WTC11 (cell line): ENCODE data around the gene NRTN.

Experiments used
- GABPB1 ChIP-seq: sonication (generic); formaldehyde crosslinking; IDR thresholded peaks from 2 replicates; pipeline ENCODE4 v1.8.1; 2023; ENCODE audit warnings: mild to moderate bottlenecking, missing genetic modification reagents
- JUN ChIP-seq: sonication (generic); formaldehyde crosslinking; IDR thresholded peaks from 2 replicates; pipeline ENCODE4 v1.8.0; 2023; ENCODE audit warnings: mild to moderate bottlenecking, missing genetic modification reagents
- OVOL2 ChIP-seq: fragments of 250-450 bp; sonication (Bioruptor Pico); IDR thresholded peaks from 2 replicates; pipeline ENCODE4 v1.9.0; 2021; ENCODE audit warnings: mild to moderate bottlenecking, borderline replicate concordance
- ZNF121 ChIP-seq: sonication (generic); formaldehyde crosslinking; IDR thresholded peaks from 2 replicates; pipeline ENCODE4 v1.8.0; 2023; ENCODE audit warnings: missing genetic modification reagents
- ZNF138 ChIP-seq: sonication (generic); formaldehyde crosslinking; conservative IDR thresholded peaks from 2 replicates; pipeline ENCODE4 v1.8.1; 2022; ENCODE audit warnings: mild to moderate bottlenecking, moderate library complexity, missing genetic modification reagents
- TF ChIP-seq, protein P1 (sequence below): sonication (generic); formaldehyde crosslinking; IDR thresholded peaks from 2 replicates; pipeline ENCODE4 v1.8.0; 2023; ENCODE audit warnings: missing genetic modification reagents, mild to moderate bottlenecking, borderline replicate concordance
- TF ChIP-seq, protein P2 (sequence below): sonication (generic); formaldehyde crosslinking; IDR thresholded peaks from 2 replicates; pipeline ENCODE4 v1.8.1; 2022; ENCODE audit warnings: mild to moderate bottlenecking, missing genetic modification reagents, moderate library complexity, borderline replicate concordance
- TF ChIP-seq, protein P3 (sequence below): fragments of 200-600 bp; IDR thresholded peaks from 2 replicates; pipeline ENCODE4 v1.8.0; 2022; ENCODE audit warnings: antibody characterized with exemption
- TF ChIP-seq, protein P4 (sequence below): sonication (generic); formaldehyde crosslinking; IDR thresholded peaks from 2 replicates; pipeline ENCODE4 v1.8.1; 2022; ENCODE audit warnings: low read depth, missing genetic modification reagents, borderline replicate concordance
- TF ChIP-seq, protein P5 (sequence below): sonication (generic); formaldehyde crosslinking; IDR thresholded peaks from 2 replicates; pipeline ENCODE4 v1.8.0; 2022; ENCODE audit warnings: mild to moderate bottlenecking, missing genetic modification reagents
- TF ChIP-seq, protein P6 (sequence below): sonication (generic); formaldehyde crosslinking; IDR thresholded peaks from 2 replicates; pipeline ENCODE4 v1.8.0; 2022; ENCODE audit warnings: mild to moderate bottlenecking, missing genetic modification reagents
- TF ChIP-seq, protein P7 (sequence below): sonication (generic); formaldehyde crosslinking; IDR thresholded peaks from 2 replicates; pipeline ENCODE4 v1.8.1; 2023; ENCODE audit warnings: mild to moderate bottlenecking, missing genetic modification reagents
- TF ChIP-seq, protein P8 (sequence below): sonication (generic); formaldehyde crosslinking; IDR thresholded peaks from 2 replicates; pipeline ENCODE4 v1.8.0; 2022; ENCODE audit warnings: mild to moderate bottlenecking, missing genetic modification reagents

DNA sequence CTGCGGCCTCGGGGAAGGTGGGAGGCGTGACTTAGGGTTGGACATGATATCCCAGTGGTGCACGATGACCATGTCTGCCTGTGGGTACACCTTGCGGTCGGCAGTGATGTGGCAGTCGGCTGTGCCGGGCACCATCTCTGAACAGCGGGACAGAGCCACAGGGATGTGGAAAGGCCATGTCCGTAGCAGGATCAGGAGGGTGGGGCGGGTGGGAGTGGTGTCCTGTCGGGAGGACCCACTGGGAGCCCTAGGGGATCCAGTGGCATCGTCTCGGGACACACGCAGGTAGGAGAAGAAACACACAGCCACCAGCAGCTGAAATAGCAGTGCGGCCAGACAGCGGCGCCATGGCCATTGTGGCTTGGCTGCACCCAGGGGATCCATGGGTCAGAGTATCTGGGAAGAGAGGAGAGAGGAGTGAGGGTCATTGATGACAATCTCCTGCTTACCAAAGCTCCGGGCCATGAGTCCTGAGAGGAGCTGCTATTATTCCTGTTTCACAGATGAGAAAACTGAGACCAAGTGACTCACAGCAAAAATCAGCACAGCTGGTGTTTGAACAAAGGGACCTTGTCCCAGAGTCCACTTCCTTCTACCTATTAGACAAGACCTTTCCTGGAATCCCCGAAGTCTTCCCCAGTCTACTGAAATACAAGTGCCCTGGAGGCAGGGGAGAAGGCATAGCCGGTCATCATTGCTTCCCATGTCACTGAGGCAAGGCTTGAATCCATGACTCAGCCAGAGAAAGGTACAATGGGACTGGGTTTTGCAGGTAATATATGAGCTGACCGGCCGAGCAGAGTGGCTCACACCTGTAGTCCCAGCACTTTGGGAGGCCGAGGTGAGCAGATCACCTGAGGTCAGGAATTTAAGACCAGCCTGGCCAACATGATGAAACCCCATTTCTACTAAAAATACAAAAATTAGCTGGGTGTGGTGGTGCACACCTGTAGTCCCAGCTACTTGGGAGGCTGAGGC, 39.9 kb downstream of the NRTN start:
- no peak for TF ChIP-seq JUN (CRISPR knock-in tag)
- TF ChIP-seq ZNF121 (CRISPR knock-in tag), result no peak
- TF ChIP-seq, protein P1, sequence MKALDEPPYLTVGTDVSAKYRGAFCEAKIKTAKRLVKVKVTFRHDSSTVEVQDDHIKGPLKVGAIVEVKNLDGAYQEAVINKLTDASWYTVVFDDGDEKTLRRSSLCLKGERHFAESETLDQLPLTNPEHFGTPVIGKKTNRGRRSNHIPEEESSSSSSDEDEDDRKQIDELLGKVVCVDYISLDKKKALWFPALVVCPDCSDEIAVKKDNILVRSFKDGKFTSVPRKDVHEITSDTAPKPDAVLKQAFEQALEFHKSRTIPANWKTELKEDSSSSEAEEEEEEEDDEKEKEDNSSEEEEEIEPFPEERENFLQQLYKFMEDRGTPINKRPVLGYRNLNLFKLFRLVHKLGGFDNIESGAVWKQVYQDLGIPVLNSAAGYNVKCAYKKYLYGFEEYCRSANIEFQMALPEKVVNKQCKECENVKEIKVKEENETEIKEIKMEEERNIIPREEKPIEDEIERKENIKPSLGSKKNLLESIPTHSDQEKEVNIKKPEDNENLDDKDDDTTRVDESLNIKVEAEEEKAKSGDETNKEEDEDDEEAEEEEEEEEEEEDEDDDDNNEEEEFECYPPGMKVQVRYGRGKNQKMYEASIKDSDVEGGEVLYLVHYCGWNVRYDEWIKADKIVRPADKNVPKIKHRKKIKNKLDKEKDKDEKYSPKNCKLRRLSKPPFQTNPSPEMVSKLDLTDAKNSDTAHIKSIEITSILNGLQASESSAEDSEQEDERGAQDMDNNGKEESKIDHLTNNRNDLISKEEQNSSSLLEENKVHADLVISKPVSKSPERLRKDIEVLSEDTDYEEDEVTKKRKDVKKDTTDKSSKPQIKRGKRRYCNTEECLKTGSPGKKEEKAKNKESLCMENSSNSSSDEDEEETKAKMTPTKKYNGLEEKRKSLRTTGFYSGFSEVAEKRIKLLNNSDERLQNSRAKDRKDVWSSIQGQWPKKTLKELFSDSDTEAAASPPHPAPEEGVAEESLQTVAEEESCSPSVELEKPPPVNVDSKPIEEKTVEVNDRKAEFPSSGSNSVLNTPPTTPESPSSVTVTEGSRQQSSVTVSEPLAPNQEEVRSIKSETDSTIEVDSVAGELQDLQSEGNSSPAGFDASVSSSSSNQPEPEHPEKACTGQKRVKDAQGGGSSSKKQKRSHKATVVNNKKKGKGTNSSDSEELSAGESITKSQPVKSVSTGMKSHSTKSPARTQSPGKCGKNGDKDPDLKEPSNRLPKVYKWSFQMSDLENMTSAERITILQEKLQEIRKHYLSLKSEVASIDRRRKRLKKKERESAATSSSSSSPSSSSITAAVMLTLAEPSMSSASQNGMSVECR (CRISPR knock-in tag), result no peak
- TF ChIP-seq GABPB1 (CRISPR knock-in tag), result no peak
- TF ChIP-seq, protein P2, sequence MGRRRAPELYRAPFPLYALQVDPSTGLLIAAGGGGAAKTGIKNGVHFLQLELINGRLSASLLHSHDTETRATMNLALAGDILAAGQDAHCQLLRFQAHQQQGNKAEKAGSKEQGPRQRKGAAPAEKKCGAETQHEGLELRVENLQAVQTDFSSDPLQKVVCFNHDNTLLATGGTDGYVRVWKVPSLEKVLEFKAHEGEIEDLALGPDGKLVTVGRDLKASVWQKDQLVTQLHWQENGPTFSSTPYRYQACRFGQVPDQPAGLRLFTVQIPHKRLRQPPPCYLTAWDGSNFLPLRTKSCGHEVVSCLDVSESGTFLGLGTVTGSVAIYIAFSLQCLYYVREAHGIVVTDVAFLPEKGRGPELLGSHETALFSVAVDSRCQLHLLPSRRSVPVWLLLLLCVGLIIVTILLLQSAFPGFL, result no peak
- TF ChIP-seq OVOL2 (CRISPR knock-in tag), result no peak
- TF ChIP-seq, protein P3, sequence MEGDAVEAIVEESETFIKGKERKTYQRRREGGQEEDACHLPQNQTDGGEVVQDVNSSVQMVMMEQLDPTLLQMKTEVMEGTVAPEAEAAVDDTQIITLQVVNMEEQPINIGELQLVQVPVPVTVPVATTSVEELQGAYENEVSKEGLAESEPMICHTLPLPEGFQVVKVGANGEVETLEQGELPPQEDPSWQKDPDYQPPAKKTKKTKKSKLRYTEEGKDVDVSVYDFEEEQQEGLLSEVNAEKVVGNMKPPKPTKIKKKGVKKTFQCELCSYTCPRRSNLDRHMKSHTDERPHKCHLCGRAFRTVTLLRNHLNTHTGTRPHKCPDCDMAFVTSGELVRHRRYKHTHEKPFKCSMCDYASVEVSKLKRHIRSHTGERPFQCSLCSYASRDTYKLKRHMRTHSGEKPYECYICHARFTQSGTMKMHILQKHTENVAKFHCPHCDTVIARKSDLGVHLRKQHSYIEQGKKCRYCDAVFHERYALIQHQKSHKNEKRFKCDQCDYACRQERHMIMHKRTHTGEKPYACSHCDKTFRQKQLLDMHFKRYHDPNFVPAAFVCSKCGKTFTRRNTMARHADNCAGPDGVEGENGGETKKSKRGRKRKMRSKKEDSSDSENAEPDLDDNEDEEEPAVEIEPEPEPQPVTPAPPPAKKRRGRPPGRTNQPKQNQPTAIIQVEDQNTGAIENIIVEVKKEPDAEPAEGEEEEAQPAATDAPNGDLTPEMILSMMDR, result no peak
- TF ChIP-seq, protein P4, sequence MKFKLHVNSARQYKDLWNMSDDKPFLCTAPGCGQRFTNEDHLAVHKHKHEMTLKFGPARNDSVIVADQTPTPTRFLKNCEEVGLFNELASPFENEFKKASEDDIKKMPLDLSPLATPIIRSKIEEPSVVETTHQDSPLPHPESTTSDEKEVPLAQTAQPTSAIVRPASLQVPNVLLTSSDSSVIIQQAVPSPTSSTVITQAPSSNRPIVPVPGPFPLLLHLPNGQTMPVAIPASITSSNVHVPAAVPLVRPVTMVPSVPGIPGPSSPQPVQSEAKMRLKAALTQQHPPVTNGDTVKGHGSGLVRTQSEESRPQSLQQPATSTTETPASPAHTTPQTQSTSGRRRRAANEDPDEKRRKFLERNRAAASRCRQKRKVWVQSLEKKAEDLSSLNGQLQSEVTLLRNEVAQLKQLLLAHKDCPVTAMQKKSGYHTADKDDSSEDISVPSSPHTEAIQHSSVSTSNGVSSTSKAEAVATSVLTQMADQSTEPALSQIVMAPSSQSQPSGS, result no peak
- TF ChIP-seq, protein P5, sequence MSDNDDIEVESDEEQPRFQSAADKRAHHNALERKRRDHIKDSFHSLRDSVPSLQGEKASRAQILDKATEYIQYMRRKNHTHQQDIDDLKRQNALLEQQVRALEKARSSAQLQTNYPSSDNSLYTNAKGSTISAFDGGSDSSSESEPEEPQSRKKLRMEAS (CRISPR knock-in tag), result no peak
- TF ChIP-seq ZNF138 (CRISPR knock-in tag), result no peak
- TF ChIP-seq, protein P6, sequence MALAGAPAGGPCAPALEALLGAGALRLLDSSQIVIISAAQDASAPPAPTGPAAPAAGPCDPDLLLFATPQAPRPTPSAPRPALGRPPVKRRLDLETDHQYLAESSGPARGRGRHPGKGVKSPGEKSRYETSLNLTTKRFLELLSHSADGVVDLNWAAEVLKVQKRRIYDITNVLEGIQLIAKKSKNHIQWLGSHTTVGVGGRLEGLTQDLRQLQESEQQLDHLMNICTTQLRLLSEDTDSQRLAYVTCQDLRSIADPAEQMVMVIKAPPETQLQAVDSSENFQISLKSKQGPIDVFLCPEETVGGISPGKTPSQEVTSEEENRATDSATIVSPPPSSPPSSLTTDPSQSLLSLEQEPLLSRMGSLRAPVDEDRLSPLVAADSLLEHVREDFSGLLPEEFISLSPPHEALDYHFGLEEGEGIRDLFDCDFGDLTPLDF (CRISPR knock-in tag), result no peak
- TF ChIP-seq, protein P7, sequence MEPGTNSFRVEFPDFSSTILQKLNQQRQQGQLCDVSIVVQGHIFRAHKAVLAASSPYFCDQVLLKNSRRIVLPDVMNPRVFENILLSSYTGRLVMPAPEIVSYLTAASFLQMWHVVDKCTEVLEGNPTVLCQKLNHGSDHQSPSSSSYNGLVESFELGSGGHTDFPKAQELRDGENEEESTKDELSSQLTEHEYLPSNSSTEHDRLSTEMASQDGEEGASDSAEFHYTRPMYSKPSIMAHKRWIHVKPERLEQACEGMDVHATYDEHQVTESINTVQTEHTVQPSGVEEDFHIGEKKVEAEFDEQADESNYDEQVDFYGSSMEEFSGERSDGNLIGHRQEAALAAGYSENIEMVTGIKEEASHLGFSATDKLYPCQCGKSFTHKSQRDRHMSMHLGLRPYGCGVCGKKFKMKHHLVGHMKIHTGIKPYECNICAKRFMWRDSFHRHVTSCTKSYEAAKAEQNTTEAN, result no peak
- TF ChIP-seq, protein P8, sequence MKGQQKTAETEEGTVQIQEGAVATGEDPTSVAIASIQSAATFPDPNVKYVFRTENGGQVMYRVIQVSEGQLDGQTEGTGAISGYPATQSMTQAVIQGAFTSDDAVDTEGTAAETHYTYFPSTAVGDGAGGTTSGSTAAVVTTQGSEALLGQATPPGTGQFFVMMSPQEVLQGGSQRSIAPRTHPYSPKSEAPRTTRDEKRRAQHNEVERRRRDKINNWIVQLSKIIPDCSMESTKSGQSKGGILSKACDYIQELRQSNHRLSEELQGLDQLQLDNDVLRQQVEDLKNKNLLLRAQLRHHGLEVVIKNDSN (CRISPR knock-in tag), result no peak
